Gastroesophageal sphincter (tissue), 4 donors: ENCODE data around the gene RIPK4. TPM values are rescaled to one million over a fixed set of nuclear protein-coding genes. Genes with fewer than 3 reads are reported as not detected.

ENCODE experiments used
- ATAC-seq: fragments of 150-250 bp; one replicate; pipeline ENCODE4 v1.9.1; 2016; ENCODE audit warnings: mild to moderate bottlenecking, moderate library complexity
- H3K27ac ChIP-seq, 4 donors: fragments of 200-600 bp; sonication (generic) in 3 of 4; 1 replicate in 3 of 4; 2 replicates in 1 of 4; pipeline ENCODE4 v1.5.1; 2016 to 2019
- H3K27me3 ChIP-seq: fragments of 200-600 bp; sonication (generic); one replicate; pipeline ENCODE4 v1.5.1; 2019
- H3K36me3 ChIP-seq, 2 donors: fragments of 200-600 bp; sonication (generic); one replicate each; pipeline ENCODE4 v1.5.1; 2019; ENCODE audit warnings: control low read depth in 1 of 2
- H3K4me1 ChIP-seq, 3 donors: fragments of 200-600 bp; sonication (generic); 1 replicate in 2 of 3; 2 replicates in 1 of 3; pipeline ENCODE4 v1.5.1; 2016 to 2019; ENCODE audit warnings: control low read depth in 2 of 3
- H3K4me3 ChIP-seq, 2 donors: fragments of 200-600 bp; sonication (generic); one replicate each; pipeline ENCODE4 v1.5.1; 2019; ENCODE audit warnings: mild to moderate bottlenecking in 1 of 2, moderate library complexity in 1 of 2
- H3K9me3 ChIP-seq, 3 donors: fragments of 200-600 bp; sonication (generic); one replicate each; pipeline ENCODE4 v1.5.1; 2017 to 2019; ENCODE audit warnings: control low read depth in 2 of 3
- EP300 ChIP-seq: sonication (generic); formaldehyde crosslinking; IDR thresholded peaks from one replicate; pipeline ENCODE4 v1.6.1; 2017; ENCODE audit warnings: antibody characterized with exemption, mild to moderate bottlenecking
- POLR2A ChIP-seq, 2 donors: fragments of 450-650 bp; IDR thresholded peaks; one replicate each; pipeline ENCODE4 v1.6.1; 2017; ENCODE audit warnings: antibody characterized with exemption in 2 of 2, mild to moderate bottlenecking in 2 of 2, moderate library complexity in 1 of 2
- POLR2AphosphoS5 ChIP-seq: sonication (generic); formaldehyde crosslinking; IDR thresholded peaks from one replicate; pipeline ENCODE4 v1.6.1; 2017; ENCODE audit warnings: antibody characterized with exemption
- WGBS, 2 donors: methylation state at CpG; one replicate each; pipeline ENCODE4 v1.1.5; 2018; ENCODE audit warnings: low coverage in 1 of 2; 5-methylcytosine and 5-hydroxymethylcytosine counted together
- total RNA-seq, 4 donors: library from RNA; depleted of rRNA; stranded (reverse); fragments of >200 nt; gene quantifications; one replicate each; pipeline ENCODE4 v1.1.0, GENCODE V29; 2016
- TF ChIP-seq, protein P1 (sequence below), 4 experiments: fragments of 200-600 bp in 2 of 4; fragments of 450-650 bp in 2 of 4; sonication (generic) in 1 of 4; IDR thresholded peaks; one replicate each; pipeline ENCODE4 v1.5.1; 2017 to 2019; ENCODE audit warnings: antibody characterized with exemption in 4 of 4, mild to moderate bottlenecking in 2 of 4, moderate library complexity in 2 of 4

RIPK4 gene
- total RNA-seq, 4 donors from 2014 or later: 0.40 to 5.8 (median 1.5) TPM

DNA sequence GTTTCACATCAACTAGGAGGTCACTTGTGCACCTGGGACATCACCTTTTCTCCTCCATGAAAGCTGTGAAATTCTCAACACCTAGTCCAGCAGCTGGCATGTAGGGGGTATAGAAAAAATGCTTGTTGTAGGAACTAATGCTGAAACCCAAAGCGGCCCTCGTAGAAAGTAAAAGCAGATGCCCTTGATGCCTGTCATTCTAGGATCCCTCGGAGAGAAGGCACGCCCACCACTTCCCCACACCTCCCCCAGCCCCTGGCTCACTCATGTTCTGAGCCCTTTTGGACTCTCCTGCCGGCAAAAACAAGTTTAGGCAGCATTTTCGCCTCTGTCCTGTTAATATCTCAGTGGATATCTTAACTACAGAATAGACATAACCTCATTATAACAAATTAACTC, 36.5 kb downstream of the RIPK4 start:
- Histone ChIP-seq H3K4me1 (peaks cover 0 to 8% (median 0%) of the 10 kb centered on the region in 3 donors), H3K27me3 (peaks cover 73% of the 10 kb centered on the region), H3K9me3 (peaks cover 0 to 20% (median 0%) of the 10 kb centered on the region in 3 donors), H3K4me3 (no peak overlapping the region), H3K27ac (no peak overlapping the region), H3K36me3 (no peaks in the 10 kb centered on the region)
- TF ChIP-seq, protein P1, sequence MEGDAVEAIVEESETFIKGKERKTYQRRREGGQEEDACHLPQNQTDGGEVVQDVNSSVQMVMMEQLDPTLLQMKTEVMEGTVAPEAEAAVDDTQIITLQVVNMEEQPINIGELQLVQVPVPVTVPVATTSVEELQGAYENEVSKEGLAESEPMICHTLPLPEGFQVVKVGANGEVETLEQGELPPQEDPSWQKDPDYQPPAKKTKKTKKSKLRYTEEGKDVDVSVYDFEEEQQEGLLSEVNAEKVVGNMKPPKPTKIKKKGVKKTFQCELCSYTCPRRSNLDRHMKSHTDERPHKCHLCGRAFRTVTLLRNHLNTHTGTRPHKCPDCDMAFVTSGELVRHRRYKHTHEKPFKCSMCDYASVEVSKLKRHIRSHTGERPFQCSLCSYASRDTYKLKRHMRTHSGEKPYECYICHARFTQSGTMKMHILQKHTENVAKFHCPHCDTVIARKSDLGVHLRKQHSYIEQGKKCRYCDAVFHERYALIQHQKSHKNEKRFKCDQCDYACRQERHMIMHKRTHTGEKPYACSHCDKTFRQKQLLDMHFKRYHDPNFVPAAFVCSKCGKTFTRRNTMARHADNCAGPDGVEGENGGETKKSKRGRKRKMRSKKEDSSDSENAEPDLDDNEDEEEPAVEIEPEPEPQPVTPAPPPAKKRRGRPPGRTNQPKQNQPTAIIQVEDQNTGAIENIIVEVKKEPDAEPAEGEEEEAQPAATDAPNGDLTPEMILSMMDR (IDR thresholded peaks at IDR 0.05): no peak
- no peak for TF ChIP-seq POLR2AphosphoS5
- no peak for TF ChIP-seq POLR2A (IDR thresholded peaks at IDR 0.05)
- TF ChIP-seq EP300: no peak
- no peak for ATAC-seq
- WGBS, 2 donors: 20% methylated on average over 6 of the region's 6 CpGs; no CpG with 5 or more reads in 1 of the 2 donors

GRCh38 chr21:41729701-41730366, 37.0 kb downstream of the RIPK4 start:
- Histone ChIP-seq H3K4me3 (no peak overlapping the region), H3K27me3 (peaks cover 71% of the 10 kb centered on the region), H3K36me3 (no peaks in the 10 kb centered on the region), H3K4me1 (peaks cover 0 to 8% (median 0%) of the 10 kb centered on the region in 3 donors), H3K27ac (no peak overlapping the region), H3K9me3 (peaks cover 0 to 20% (median 0%) of the 10 kb centered on the region in 3 donors)
- no peak for ATAC-seq
- 71 to 78% methylated on average over 6 to 9 of the region's 17 CpGs for WGBS, 2 donors
- no peak for TF ChIP-seq POLR2AphosphoS5
- TF ChIP-seq POLR2A (IDR thresholded peaks at IDR 0.05): no peak
- TF ChIP-seq EP300: no peak
- TF ChIP-seq, protein P1 (IDR thresholded peaks at IDR 0.05): no peak

- ATAC-seq: peak; percentile 13
- Histone ChIP-seq H3K4me3 (no peak overlapping the region), H3K4me1 (peaks cover 0 to 8% (median 0%) of the 10 kb centered on the region in 3 donors), H3K27ac (no peak overlapping the region), H3K27me3 (peaks cover 71% of the 10 kb centered on the region), H3K36me3 (no peaks in the 10 kb centered on the region), H3K9me3 (peaks cover 0 to 17% (median 0%) of the 10 kb centered on the region in 3 donors)
- WGBS, 2 donors: 80% methylated on average over 1 of the region's 31 CpGs; no CpG with 5 or more reads in 1 of the 2 donors
- TF ChIP-seq POLR2A (IDR thresholded peaks at IDR 0.05) (no peak), EP300 (no peak), POLR2AphosphoS5 (no peak)
- TF ChIP-seq, protein P1 (IDR thresholded peaks at IDR 0.05): no peak
Observed at GRCh38 chr21:41727784-41728763, 38.8 kb downstream of the RIPK4 start.

DNA sequence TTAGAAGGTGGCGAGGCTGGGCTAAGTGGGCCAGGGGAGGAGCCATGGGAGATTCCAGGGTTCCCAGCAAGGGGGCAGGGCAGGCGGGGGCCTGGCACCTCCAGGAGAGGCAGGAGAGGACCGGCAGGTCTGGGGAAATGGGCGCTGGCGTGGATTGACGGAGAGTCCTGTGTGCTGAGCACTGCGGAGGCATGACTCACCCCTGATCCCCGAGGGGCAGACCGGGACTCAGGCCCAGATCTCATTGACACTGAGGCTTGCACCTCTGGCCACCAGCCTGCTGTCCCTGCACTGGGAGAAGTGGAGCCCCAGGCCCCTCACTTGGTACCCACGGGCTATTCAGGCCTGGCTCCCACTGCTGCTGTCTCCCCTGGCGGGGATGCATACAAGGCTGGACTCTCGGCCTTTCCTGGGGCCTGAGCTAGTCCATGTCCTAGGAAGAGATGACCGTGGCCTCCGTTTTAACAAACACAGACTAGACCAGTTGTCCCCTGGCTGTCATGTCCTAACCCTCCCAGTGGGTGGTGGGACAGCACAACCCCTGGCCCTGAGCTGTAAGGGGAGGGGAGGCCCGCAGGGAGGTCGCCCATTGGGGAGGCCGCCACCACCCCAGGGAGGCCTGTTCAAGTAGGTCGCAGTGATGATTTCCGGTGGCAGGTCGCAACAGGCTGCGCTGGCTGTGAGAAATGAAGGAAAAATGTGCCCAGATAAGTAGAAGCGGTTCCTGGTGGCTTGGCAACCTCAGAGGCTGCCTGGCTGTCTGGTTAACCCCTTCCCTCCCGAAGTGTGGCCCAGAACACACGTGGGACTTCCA, 39.7 kb downstream of the RIPK4 start:
- WGBS, 2 donors: 61% methylated on average over 7 of the region's 24 CpGs; no CpG with 5 or more reads in 1 of the 2 donors
- H3K4me3 ChIP-seq: no peak overlapping the region
- no peaks in the 10 kb centered on the region for H3K36me3 ChIP-seq
- peak; percentile 64 for ATAC-seq
- no peak for TF ChIP-seq EP300
- TF ChIP-seq POLR2A (IDR thresholded peaks at IDR 0.05): no peak
- no peak for TF ChIP-seq POLR2AphosphoS5
- TF ChIP-seq, protein P1 (IDR thresholded peaks at IDR 0.05): no peak
- peaks cover 0 to 8% (median 0%) of the 10 kb centered on the region in 3 donors for H3K4me1 ChIP-seq
- H3K27me3 ChIP-seq: peaks cover 78% of the 10 kb centered on the region
- H3K27ac ChIP-seq: no peak overlapping the region
- peaks cover 0 to 11% (median 0%) of the 10 kb centered on the region in 3 donors for H3K9me3 ChIP-seq
